H9 (cell line): ENCODE data around the gene SDC3. TPM values are rescaled to one million over a fixed set of nuclear protein-coding genes. Genes with fewer than 3 reads are reported as not detected.
A peak's percentile ranks its signal among the peaks of the same experiment; 100 is the strongest.

Experiments used
- DNase-seq: peaks from one replicate; pipeline ENCODE4 v3.0.0-alpha.2; 2017
- H2AFZ ChIP-seq: one replicate; pipeline ENCODE4 v1.6.1; 2013; ENCODE audit warnings: mild to moderate bottlenecking, low read length, control low read depth, moderate library complexity
- H2AK5ac ChIP-seq: 2 replicates; pipeline ENCODE4 v1.6.1; 2013; ENCODE audit warnings: low read length, control low read depth, mixed read lengths; ENCODE audit not compliant: insufficient read length
- H2BK120ac ChIP-seq: one replicate; pipeline ENCODE4 v1.6.1; 2013; ENCODE audit warnings: low read depth, mild to moderate bottlenecking, low read length, control low read depth, inconsistent platforms; ENCODE audit not compliant: poor library complexity, severe bottlenecking
- H2BK12ac ChIP-seq: 2 replicates; pipeline ENCODE4 v1.6.1; 2013; ENCODE audit warnings: low read length, control low read depth, mixed read lengths, low read depth; ENCODE audit not compliant: insufficient read length
- H2BK15ac ChIP-seq: 2 replicates; pipeline ENCODE4 v1.6.1; 2013; ENCODE audit warnings: low read depth, low read length, control low read depth
- H2BK20ac ChIP-seq: one replicate; pipeline ENCODE4 v1.6.1; 2013; ENCODE audit warnings: low read depth, mild to moderate bottlenecking, low read length, control low read depth, inconsistent platforms; ENCODE audit not compliant: poor library complexity, severe bottlenecking
- H2BK5ac ChIP-seq: 2 replicates; pipeline ENCODE4 v1.6.1; 2013; ENCODE audit warnings: low read length, control low read depth, mixed read lengths; ENCODE audit not compliant: insufficient read length
- H3K14ac ChIP-seq: 2 replicates; pipeline ENCODE4 v1.6.1; 2013; ENCODE audit warnings: low read length, control low read depth; ENCODE audit not compliant: insufficient read depth
- H3K18ac ChIP-seq: 2 replicates; pipeline ENCODE4 v1.6.1; 2013; ENCODE audit warnings: low read depth, mild to moderate bottlenecking, mixed read lengths, low read length, control low read depth; ENCODE audit not compliant: insufficient read length
- H3K23ac ChIP-seq: 2 replicates; pipeline ENCODE4 v1.6.1; 2013; ENCODE audit warnings: low read length, control low read depth, mixed read lengths, low read depth; ENCODE audit not compliant: insufficient read length
- H3K23me2 ChIP-seq: 2 replicates; pipeline ENCODE4 v1.6.1; 2013; ENCODE audit warnings: low read depth, mild to moderate bottlenecking, mixed read lengths, low read length, control low read depth; ENCODE audit not compliant: insufficient read length, poor library complexity, severe bottlenecking
- H3K27ac ChIP-seq: 2 replicates; pipeline ENCODE4 v1.5.1; 2013; ENCODE audit warnings: low read length, control low read depth, mixed read lengths, low read depth; ENCODE audit not compliant: insufficient read length
- H3K27me3 ChIP-seq: 2 replicates; pipeline ENCODE4 v1.6.1; 2013; ENCODE audit warnings: low read length, control low read depth, inconsistent platforms; ENCODE audit not compliant: insufficient read depth
- H3K4ac ChIP-seq: 2 replicates; pipeline ENCODE4 v1.6.1; 2013; ENCODE audit warnings: low read depth, mild to moderate bottlenecking, control low read depth, inconsistent platforms, low read length, moderate library complexity
- H3K4me1 ChIP-seq: 2 replicates; pipeline ENCODE4 v1.6.1; 2013; ENCODE audit warnings: low read length, control low read depth, inconsistent platforms; ENCODE audit not compliant: insufficient read depth
- H3K4me2 ChIP-seq: 2 replicates; pipeline ENCODE4 v1.6.1; 2013; ENCODE audit warnings: low read length, control low read depth, mixed read lengths; ENCODE audit not compliant: insufficient read length, insufficient read depth
- H3K56ac ChIP-seq: 2 replicates; pipeline ENCODE4 v1.6.1; 2013; ENCODE audit warnings: low read depth, mild to moderate bottlenecking, mixed read lengths, low read length, control low read depth; ENCODE audit not compliant: insufficient read length
- H3K79me1 ChIP-seq: 2 replicates; pipeline ENCODE4 v1.6.1; 2013; ENCODE audit warnings: low read depth, mild to moderate bottlenecking, moderate library complexity, low read length, control low read depth, inconsistent platforms; ENCODE audit not compliant: insufficient read depth, poor library complexity, severe bottlenecking
- H3K79me2 ChIP-seq: 2 replicates; pipeline ENCODE4 v1.6.1; 2013; ENCODE audit warnings: low read length, control low read depth, inconsistent platforms; ENCODE audit not compliant: insufficient read depth
- H3K9ac ChIP-seq: 2 replicates; pipeline ENCODE4 v1.6.1; 2013; ENCODE audit warnings: low read length, control low read depth, mixed read lengths; ENCODE audit not compliant: insufficient read length; ENCODE audit errors: extremely low read depth
- H3K9me3 ChIP-seq: one replicate; pipeline ENCODE4 v1.6.1; 2013; ENCODE audit warnings: low read depth, low read length, inconsistent platforms; ENCODE audit not compliant: control insufficient read depth
- H3T11ph ChIP-seq: one replicate; pipeline ENCODE4 v1.6.1; 2013; ENCODE audit warnings: mild to moderate bottlenecking, low read length, control low read depth, inconsistent platforms
- H4K20me1 ChIP-seq: one replicate; pipeline ENCODE4 v1.6.1; 2013; ENCODE audit not compliant: control insufficient read depth, insufficient read length, insufficient read depth
- H4K5ac ChIP-seq: 2 replicates; pipeline ENCODE4 v1.6.1; 2013; ENCODE audit warnings: low read depth, mild to moderate bottlenecking, mixed read lengths, low read length, control low read depth; ENCODE audit not compliant: insufficient read length
- H4K8ac ChIP-seq: replicated peaks from 2 replicates; pipeline ENCODE4 v1.6.1; 2013; ENCODE audit warnings: low read length, control low read depth, mixed read lengths, low read depth; ENCODE audit not compliant: insufficient read length
- H4K91ac ChIP-seq: 2 replicates; pipeline ENCODE4 v1.6.1; 2013; ENCODE audit warnings: low read depth, mild to moderate bottlenecking, moderate library complexity, mixed read lengths, low read length, control low read depth; ENCODE audit not compliant: insufficient read length
- H3K27ac Mint-ChIP-seq, 3 experiments: 2 replicates in 2 of 3; 3 replicates in 1 of 3; pipeline ENCODE4 v1.8.0; 2020 to 2021; ENCODE audit warnings: mixed read lengths in 3 of 3, mild to moderate bottlenecking in 1 of 3, moderate library complexity in 1 of 3
- H3K27me3 Mint-ChIP-seq: 2 replicates; pipeline ENCODE4 v1.8.0; 2021; ENCODE audit warnings: low read depth, mild to moderate bottlenecking, moderate library complexity, mixed read lengths
- H3K36me3 Mint-ChIP-seq, 3 experiments: 2 replicates in 2 of 3; 3 replicates in 1 of 3; pipeline ENCODE4 v1.8.0; 2020 to 2021; ENCODE audit warnings: low read depth in 3 of 3, mixed read lengths in 3 of 3; ENCODE audit not compliant: insufficient read depth in 1 of 3
- H3K4me1 Mint-ChIP-seq, 2 experiments: 2 replicates each; pipeline ENCODE4 v1.8.0; 2020; ENCODE audit warnings: mixed read lengths in 2 of 2
- H3K4me3 Mint-ChIP-seq, 2 experiments: 2 replicates in 1 of 2; 3 replicates in 1 of 2; pipeline ENCODE4 v1.8.0; 2020 to 2021; ENCODE audit warnings: mild to moderate bottlenecking in 2 of 2, mixed read lengths in 2 of 2, moderate library complexity in 1 of 2
- H3K9me3 Mint-ChIP-seq, 2 experiments: 2 replicates in 1 of 2; 3 replicates in 1 of 2; pipeline ENCODE4 v1.8.0; 2020; ENCODE audit warnings: mild to moderate bottlenecking in 2 of 2, mixed read lengths in 2 of 2, moderate library complexity in 1 of 2
- CTCF ChIP-seq: fragments of 200-600 bp; sonication (generic); conservative IDR thresholded peaks from 3 replicates; pipeline ENCODE4 v1.8.0; 2021; ENCODE audit warnings: antibody characterized with exemption, mild to moderate bottlenecking
- whole genome bisulfite sequencing: extraction: QIAGEN DNeasy Blood & Tissue Kit; methylation state at CpG from one replicate; pipeline ENCODE4 v1.1.7; 2013; ENCODE audit warnings: missing lambda C conversion rate, low lambda C conversion rate, mixed read lengths; ENCODE audit not compliant: insufficient read length; ENCODE audit errors: extremely low coverage; 5-methylcytosine and 5-hydroxymethylcytosine counted together
- total RNA-seq: library from RNA; stranded (reverse); gene quantifications from 2 replicates; pipeline ENCODE4 v1.2.1, GENCODE V29; 2021

The SDC3 gene
- total RNA-seq, 1 experiment from 2014 or later, result 25.9 TPM

- Histone ChIP-seq H4K91ac (no peak overlapping the region), H3K9me3 (peaks cover 14% of the 10 kb centered on the region), H2BK5ac (no peak overlapping the region), H3K4me2 (no peak overlapping the region), H3K23me2 (no peaks in the 10 kb centered on the region), H3K4me1 (no peaks in the 10 kb centered on the region), H4K5ac (no peak overlapping the region), H3T11ph (no peak overlapping the region), H3K18ac (no peak overlapping the region), H3K56ac (no peak overlapping the region), H3K4ac (no peak overlapping the region), H3K27ac (no peak overlapping the region), H3K9ac (no peak overlapping the region), H3K14ac (no peak overlapping the region), H3K79me2 (no peaks in the 10 kb centered on the region), H4K20me1 (no peaks in the 10 kb centered on the region), H3K23ac (no peak overlapping the region), H2BK12ac (no peak overlapping the region), H3K79me1 (no peaks in the 10 kb centered on the region), H2AK5ac (no peak overlapping the region), H2BK20ac (no peak overlapping the region), H4K8ac (no peak overlapping the region), H3K27me3 (no peaks in the 10 kb centered on the region), H2BK15ac (no peak overlapping the region), H2AFZ (no peak overlapping the region), H2BK120ac (no peak overlapping the region)
- no peak for DNase-seq
- Mint-ChIP-seq H3K36me3 (peaks cover 4 to 9% (median 5%) of the 10 kb centered on the region in 3 experiments; a peak in 6 of 7 replicates), H3K4me1 (peaks cover 15 to 16% of the 10 kb centered on the region in 2 experiments), H3K9me3 (no peaks in the 10 kb centered on the region), H3K27ac (peak overlapping the region in 1 of 3 experiments; percentile 77; a peak in 2 of 7 replicates), H3K27me3 (no peaks in the 10 kb centered on the region), H3K4me3 (no peak overlapping the region)
- no CpG with 5 or more reads among the region's 3 CpGs for WGBS
- no peak for TF ChIP-seq CTCF
These were observed 38.5 kb downstream of the SDC3 start for GRCh38 chr1:30870035-30870434.
